Measurements from ENCODE around the gene MYMK. TPM values are rescaled to one million over a fixed set of nuclear protein-coding genes. Genes with fewer than 3 reads are reported as not detected.

The MYMK gene
- polyA plus RNA-seq, 1 experiment, result not detected

- ChIA-PET CTCF (interaction anchor here (1.1 to 3.6 kb wide), 3 partner anchors 192 to 196 kb away, joined by 3 to 33 read pairs (median 3); no protein-coding TSS in a partner anchor), POLR2A (no interaction called here)
- Histone ChIP-seq H3K36me3 (ENCODE audit: control insufficient read depth, insufficient read depth, low read length) (no peaks in the 10 kb centered on the region), H3K27me3 (ENCODE audit: control insufficient read depth, insufficient read depth, low read length) (peaks cover 47% of the 10 kb centered on the region), H3K4me3 (ENCODE audit: low read depth, low read length) (no peak overlapping the region)
- DNase-seq (ENCODE audit: low read depth), result no peak
- TF ChIP-seq CTCF (IDR thresholded peaks at IDR 0.05; ENCODE audit: insufficient read depth, low read depth, low read length), result no peak
These were observed 6.5 kb upstream of the MYMK start for GRCh38 chr9:133531293-133531692.

DNA sequence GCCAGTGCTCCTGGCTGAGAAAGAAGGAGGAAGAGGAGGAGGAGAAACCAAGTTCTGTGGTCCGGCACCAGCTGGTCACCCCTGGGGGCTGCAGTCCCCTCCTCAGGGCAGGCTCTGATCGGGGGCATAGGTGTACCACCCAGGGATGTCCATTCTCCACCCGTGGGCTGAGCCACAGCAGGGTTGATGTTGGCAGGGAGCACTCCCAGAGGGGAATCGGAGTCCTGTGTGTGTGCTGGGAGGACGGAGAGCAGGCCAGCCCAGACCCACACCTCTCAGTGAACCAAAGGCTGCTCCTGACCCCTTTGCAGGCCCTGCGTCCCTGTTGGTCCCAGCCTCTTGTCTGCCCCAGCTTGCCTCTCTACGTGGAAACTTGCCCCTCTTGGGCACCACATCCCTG, 5.1 kb upstream of the MYMK start:
- peaks cover 37% of the 10 kb centered on the region for H3K27me3 ChIP-seq (ENCODE audit: control insufficient read depth, insufficient read depth, low read length)
- H3K36me3 ChIP-seq (ENCODE audit: control insufficient read depth, insufficient read depth, low read length), result no peaks in the 10 kb centered on the region
- H3K4me3 ChIP-seq (ENCODE audit: low read depth, low read length), result no peak overlapping the region
- ChIA-PET CTCF (interaction anchor here (0.6 to 1.4 kb wide), 3 partner anchors 197 to 213 kb away, joined by 3 read pairs; no protein-coding TSS in a partner anchor), POLR2A (no interaction called here)
- TF ChIP-seq CTCF (IDR thresholded peaks at IDR 0.05; ENCODE audit: insufficient read depth, low read depth, low read length), result no peak
- no peak for DNase-seq (ENCODE audit: low read depth)

GRCh38 chr9:133529457-133529856, 4.7 kb upstream of the MYMK start:
- peaks cover 34% of the 10 kb centered on the region for H3K27me3 ChIP-seq (ENCODE audit: control insufficient read depth, insufficient read depth, low read length)
- H3K4me3 ChIP-seq (ENCODE audit: low read depth, low read length), result no peak overlapping the region
- CTCF ChIA-PET, result interaction anchor here (0.6 to 1.4 kb wide), 3 partner anchors 80 to 213 kb away, joined by 3 to 4 read pairs (median 3); partner anchors contain the start of gene FAM163B
- no peak for TF ChIP-seq CTCF (IDR thresholded peaks at IDR 0.05; ENCODE audit: insufficient read depth, low read depth, low read length)
- POLR2A ChIA-PET, result no interaction called here
- no peaks in the 10 kb centered on the region for H3K36me3 ChIP-seq (ENCODE audit: control insufficient read depth, insufficient read depth, low read length)
- DNase-seq (ENCODE audit: low read depth), result no peak

DNA sequence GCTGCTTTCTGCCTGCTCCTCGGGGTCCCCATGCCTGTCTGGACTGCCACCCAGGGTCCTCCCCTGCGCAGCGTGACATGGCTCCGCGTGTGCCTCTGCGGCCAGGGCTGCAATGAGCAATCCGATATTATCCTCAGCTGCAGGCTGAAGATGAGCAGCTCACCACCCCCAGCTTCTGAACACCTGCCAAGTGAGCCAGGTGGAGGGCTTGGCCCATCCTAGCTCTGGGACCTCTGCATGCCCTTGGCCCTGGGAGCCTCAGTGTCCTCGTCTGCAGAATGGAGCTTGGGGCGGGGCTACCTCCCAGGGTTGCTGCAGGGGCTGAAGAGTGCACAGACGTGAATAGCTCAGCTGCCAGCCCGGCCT, 4.1 kb upstream of the MYMK start:
- DNase-seq (ENCODE audit: low read depth), result no peak
- no peak for TF ChIP-seq CTCF (IDR thresholded peaks at IDR 0.05; ENCODE audit: insufficient read depth, low read depth, low read length)
- H3K27me3 ChIP-seq (ENCODE audit: control insufficient read depth, insufficient read depth, low read length), result peaks cover 32% of the 10 kb centered on the region
- H3K4me3 ChIP-seq (ENCODE audit: low read depth, low read length), result no peak overlapping the region
- no peaks in the 10 kb centered on the region for H3K36me3 ChIP-seq (ENCODE audit: control insufficient read depth, insufficient read depth, low read length)
- ChIA-PET CTCF (interaction anchor here (1.1 to 1.4 kb wide), 2 partner anchors 81 to 214 kb away, joined by 3 to 4 read pairs; partner anchors contain the start of gene FAM163B), POLR2A (no interaction called here)

DNA sequence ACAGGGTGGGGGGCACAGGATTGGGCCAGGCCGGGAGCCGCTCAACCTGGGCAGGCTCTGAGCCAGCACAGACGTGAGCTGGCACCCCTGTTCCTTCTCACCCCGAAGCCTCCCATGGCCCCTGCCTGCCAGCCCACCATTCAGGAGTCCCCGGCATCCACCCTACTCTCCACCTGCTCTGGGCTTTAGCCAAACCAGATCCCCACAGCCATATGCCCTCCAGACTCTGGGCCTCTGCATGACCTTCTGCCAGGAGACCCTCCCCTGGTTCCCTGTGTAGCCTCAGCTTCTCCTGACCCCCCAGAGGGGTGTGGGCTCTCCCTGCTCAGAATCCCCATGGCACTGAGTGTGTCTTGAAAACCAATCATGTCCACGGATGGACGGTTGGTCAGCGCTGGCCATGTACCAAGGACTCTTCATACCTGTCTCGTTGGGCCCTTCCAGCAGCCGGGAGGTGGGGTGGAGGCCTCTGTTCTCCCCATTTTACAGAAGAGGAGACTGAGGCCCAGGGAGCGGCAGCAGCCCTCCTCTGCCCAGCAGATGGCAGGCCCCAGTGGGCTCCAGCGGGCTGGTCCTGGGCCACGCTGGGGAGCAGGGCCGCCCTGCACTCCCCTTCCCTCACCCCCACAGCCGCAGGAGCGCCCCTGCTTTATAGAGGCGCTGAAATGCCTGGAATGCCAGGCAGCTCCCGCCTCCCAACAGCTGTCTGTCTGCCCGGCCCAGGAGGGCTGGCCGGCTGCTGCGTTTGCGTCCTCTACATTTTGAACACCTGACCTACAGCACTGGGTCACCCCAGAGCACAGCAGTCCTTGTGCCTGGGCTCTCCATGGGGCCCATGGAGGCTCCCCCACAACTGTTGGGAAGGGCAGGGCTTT, 3.5 kb upstream of the MYMK start:
- Histone ChIP-seq H3K4me3 (ENCODE audit: low read depth, low read length) (no peak overlapping the region), H3K27me3 (ENCODE audit: control insufficient read depth, insufficient read depth, low read length) (peaks cover 29% of the 10 kb centered on the region), H3K36me3 (ENCODE audit: control insufficient read depth, insufficient read depth, low read length) (no peaks in the 10 kb centered on the region)
- ChIA-PET CTCF (interaction anchor here (1.1 kb wide), 2 partner anchors 42 to 81 kb away, joined by 3 to 4 read pairs; partner anchors contain the start of gene FAM163B), POLR2A (no interaction called here)
- no peak for TF ChIP-seq CTCF (IDR thresholded peaks at IDR 0.05; ENCODE audit: insufficient read depth, low read depth, low read length)
- DNase-seq (ENCODE audit: low read depth), result no peak
